NCI-H1105 treated with DMSO at 0.1 percent for 48 hours (cell line): ENCODE results near the gene MDC1.
A peak's percentile ranks its signal among the peaks of the same experiment; 100 is the strongest.
"Not testable (repeated sequence)": the region's sequence is repeated elsewhere in the genome, so short reads cannot be mapped to it uniquely, and the experiment has no call there.

ENCODE experiments used
- DNase-seq: peaks from one replicate; lab custom pipeline; 2025; lab: John Stamatoyannopoulos, UW

The MDC1 gene

DNA sequence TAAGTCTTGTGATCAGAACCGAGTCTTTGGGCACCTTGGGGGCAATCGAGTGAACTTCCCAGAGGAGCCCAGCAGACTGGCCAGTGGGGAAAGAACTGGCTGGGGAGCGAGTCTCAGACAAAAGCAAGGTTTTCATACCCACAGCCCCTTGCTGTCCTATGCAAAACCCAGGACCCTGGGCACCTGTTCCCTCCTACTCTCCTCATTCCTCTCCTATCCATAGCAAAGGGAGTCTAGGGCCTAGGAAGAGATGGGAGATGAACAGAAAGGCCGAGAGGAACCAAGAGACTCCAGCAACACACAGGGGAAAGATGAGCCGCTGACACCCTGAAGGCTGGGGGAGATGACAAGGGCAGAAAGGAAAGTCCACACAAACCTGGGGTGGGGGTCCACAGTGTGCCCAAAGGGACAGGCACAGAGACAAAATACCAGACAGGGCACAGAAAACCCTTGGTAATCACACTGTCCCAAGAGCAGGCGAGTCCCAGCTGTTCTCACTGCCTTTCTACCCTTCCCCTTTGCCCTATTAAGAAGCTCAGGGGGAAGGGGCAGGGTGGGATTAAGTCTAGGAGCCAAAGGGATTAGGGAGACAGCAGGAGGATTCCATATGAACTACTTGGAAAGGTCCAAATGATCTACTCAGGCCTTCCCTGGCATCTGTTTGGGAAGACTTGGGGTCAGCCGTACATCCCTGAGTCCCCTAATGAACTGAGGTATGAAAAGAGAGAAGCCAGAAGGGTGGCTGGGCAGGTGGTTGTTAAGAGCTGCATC, 37.1 kb downstream of the MDC1 start:
- no peak for DNase-seq

GRCh38 chr6:30678964-30679726, 37.9 kb downstream of the MDC1 start:
- peak; percentile 44 for DNase-seq

- DNase-seq = no peak
Observed at GRCh38 chr6:30676660-30677285, 40.3 kb downstream of the MDC1 start.

GRCh38 chr6:30672445-30673253, 44.4 kb downstream of the MDC1 start, which contains the start of gene DHX16:
DHX16 (minus strand) TSS chr6:30673006; CDS start chr6:30672841, 165 bp downstream.
- DNase-seq = peak; percentile 97

DNA sequence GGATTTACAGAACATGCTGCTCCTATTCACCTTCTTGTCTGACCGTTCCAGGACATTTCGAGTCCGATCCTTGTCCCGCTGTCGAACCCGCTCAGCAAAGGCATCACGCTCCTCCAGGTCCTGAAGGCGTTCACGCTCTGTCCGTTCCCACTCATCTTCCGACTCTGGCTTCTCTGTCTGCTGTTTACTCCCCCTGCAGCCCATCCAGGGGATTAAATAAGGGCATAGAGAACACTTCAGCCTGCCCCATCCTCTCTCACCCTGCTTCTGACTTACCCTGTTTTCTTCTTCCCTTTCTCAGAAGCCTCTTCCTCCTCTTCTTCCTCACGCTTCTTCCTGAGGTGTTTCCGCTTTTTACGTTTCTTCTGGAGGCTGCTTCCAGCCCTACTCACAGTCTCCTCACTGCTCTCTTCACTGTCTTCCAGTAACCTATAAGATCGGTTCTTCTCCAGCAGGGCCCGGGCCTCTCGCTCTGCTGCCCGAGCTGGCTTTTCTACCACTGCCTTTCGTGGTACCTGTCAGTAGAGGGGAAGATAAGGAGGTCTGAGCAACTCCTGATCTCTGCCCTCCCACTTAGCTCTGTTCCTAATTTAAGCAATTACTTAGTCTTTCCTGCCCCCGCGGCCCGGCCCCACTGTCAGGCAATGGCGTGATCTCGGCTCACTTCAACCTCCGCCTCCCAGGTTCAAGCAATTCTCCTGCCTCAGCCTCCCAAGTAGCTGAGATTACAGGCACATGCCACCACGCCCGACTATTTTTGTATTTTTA, 46.1 kb downstream of the MDC1 start:
- no peak for DNase-seq

- DNase-seq = not testable (repeated sequence)
Observed at GRCh38 chr6:30666300-30666699, 50.8 kb downstream of the MDC1 start.

DNA sequence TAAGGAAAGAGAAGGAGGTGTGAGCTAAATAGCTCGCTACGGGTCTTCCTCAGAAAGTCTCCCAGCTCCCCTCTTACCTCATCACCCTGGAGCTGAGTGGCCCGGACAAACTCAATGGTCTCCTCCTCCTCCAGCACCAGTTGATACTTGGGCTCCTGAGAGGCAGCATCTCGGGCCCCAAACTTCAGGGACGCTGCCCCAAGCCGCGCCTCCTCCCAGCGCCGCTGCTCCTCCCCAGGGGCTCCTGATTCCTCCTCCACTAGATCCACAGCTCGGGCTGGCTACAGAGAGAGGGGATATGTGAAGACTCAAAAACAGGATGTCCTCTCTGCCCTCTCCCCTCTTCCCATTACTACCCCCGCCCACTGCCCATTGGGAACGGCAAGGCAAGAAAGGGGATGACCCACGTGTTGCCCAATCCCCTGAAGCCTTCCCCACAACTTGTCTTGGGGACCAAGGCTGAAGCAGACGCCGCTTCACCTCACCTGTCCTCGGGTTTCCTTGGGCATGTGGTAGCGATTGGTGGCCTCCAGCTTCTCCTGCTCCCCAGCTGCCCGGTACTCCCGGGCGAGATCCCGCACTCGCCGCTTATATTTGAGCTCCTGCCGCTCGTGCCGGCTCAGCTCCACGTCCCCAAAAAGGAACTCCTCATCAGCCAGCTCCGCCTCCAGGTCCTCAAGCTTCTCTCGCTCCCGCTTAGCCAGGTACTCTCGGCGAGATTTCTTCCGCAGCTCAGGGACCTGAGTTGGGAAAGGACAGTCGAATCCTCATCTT, 51.9 kb downstream of the MDC1 start:
- no peak for DNase-seq

DNA sequence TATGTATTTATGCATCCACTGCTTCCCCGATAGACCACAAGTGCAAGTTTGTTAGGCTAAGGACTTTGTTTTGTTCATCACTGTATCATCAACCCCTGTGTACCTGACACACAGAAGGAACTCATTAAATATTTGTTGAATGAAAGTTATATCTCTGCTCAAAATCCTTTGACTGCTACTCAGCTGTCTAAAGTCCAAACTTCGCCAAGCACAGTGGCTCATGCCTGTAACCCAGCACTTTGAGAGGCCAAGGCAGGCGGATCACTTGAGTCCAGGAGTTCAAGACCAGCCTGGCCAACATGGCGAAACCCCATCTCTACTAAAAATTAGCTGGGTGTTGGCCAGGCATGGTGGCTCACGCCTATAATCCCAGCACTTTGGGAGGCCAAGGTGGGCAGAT, 59.2 kb downstream of the MDC1 start:
- not testable (repeated sequence) for DNase-seq

GRCh38 chr6:30657454-30657853, 59.6 kb downstream of the MDC1 start:
- no peak for DNase-seq

- DNase-seq = no peak
Observed at GRCh38 chr6:30656513-30656912, 60.6 kb downstream of the MDC1 start.

DNA sequence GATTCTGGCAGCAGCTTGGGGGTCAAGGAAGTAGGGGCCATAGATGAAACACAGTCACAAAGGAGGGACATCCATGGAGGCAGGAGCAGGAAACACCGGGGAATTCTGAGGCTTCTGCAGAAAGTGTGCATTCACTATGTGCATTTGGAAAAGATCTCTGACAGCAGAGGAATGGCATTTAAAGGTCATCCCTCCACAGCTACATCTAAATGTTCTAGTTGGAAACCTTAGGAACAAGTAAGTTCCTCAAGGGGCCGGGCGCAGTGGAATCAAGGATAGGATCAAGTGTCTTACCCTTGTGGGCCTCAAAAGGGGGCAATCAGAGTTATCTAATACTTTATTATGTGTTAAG, 61.4 kb downstream of the MDC1 start:
- DNase-seq = no peak

GRCh38 chr6:30654798-30655742, 62.0 kb downstream of the MDC1 start:
- DNase-seq = no peak

DNA sequence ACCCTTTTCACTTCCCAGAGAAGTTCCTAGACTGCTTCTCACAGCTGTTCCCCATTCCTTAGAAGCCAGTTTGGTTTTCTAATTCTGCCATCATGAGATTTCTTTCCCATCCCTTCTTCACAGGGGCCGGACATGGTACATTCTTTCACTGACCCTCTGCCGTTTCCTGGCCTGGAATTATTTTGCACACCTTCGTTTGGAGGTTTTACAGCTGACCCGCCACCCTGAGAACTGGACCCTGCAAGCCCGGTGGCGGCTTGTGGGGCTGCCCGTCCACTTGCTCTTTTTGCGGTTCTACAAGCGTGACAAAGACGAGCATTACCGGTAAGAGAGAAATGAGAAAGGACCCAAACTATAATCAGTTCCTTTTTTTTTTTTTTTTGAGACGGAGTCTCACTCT, 65.9 kb downstream of the MDC1 start:
- no peak for DNase-seq
